ENCODE measurements around the gene GGNBP2.

DNA sequence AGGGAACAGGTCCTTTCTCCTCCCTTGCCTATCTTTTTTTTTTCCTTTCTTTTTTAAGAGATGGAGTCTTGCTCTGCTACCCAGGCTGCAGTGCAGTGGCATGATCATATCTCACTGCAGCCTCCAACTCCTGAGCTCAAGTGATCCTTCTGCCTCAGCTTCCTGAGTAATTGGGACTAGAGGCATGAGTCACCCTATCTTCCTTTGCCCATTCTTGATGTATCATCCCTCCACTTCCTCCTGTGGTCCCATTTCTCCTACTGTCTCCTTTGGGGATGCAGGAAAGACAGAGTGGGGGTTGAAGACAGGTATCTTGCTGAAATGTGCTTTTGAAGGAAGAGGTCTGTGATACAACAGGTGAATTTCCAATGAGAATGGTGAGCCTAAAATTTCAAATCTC, 15.6 kb upstream of the GGNBP2 start:
- TF ChIP-seq CTCF (IDR thresholded peaks at IDR 0.05) (no peak), POLR2A (IDR thresholded peaks at IDR 0.05) (no peak)
